ENCODE data around the gene PRELID2.
"Not testable (repeated sequence)": the region's sequence is repeated elsewhere in the genome, so short reads cannot be mapped to it uniquely, and the experiment has no call there.

The PRELID2 gene

DNA sequence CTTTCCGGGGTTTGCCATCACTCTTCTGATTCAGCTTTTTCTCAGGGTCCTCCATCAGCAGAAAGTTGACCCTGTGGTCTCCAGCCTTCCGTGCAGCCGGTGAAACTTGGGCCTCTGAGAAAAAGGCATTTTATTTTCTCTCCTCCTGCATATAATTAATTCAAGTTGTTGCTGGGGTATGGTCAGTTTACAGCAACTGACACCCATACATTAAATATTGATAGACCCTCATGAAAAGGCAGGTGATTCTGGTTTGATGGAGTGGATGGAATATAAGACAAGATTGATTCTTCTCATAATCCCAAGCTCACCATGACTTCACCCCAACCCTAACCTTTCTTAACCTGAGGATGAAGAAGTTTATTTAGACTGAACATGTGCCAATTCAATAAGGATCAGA lies 37.8 kb upstream of the PRELID2 start, which contains the start of gene GRXCR2 (continued):
- TF ChIP-seq GLIS3 (CRISPR knock-in tag; IDR thresholded peaks at IDR 0.05) (no peak), ZC3H10 (CRISPR knock-in tag; IDR thresholded peaks at IDR 0.05) (no peak)

- ATAC-seq: no peak
- TF ChIP-seq ISL1 (CRISPR knock-in tag; IDR thresholded peaks at IDR 0.05): no peak
- TF ChIP-seq BACH2 (CRISPR knock-in tag; IDR thresholded peaks at IDR 0.05; ENCODE audit: borderline replicate concordance): no peak
- TF ChIP-seq CSDC2 (CRISPR knock-in tag; IDR thresholded peaks at IDR 0.05): no peak
- TF ChIP-seq ZFP3 (CRISPR knock-in tag; IDR thresholded peaks at IDR 0.05): no peak
- no peak for TF ChIP-seq SNAI2 (CRISPR knock-in tag; IDR thresholded peaks at IDR 0.05)
- TF ChIP-seq ARNTL (CRISPR knock-in tag; IDR thresholded peaks at IDR 0.05; ENCODE audit: borderline replicate concordance, low read depth): no peak
- no peak for TF ChIP-seq PPARA (CRISPR knock-in tag; IDR thresholded peaks at IDR 0.05; ENCODE audit: borderline replicate concordance)
- TF ChIP-seq, protein P1, sequence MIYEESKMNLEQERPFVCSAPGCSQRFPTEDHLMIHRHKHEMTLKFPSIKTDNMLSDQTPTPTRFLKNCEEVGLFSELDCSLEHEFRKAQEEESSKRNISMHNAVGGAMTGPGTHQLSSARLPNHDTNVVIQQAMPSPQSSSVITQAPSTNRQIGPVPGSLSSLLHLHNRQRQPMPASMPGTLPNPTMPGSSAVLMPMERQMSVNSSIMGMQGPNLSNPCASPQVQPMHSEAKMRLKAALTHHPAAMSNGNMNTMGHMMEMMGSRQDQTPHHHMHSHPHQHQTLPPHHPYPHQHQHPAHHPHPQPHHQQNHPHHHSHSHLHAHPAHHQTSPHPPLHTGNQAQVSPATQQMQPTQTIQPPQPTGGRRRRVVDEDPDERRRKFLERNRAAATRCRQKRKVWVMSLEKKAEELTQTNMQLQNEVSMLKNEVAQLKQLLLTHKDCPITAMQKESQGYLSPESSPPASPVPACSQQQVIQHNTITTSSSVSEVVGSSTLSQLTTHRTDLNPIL (CRISPR knock-in tag; IDR thresholded peaks at IDR 0.05; ENCODE audit: low read depth): no peak
Measured at GRCh38 chr5:145872486-145872885, 37.3 kb upstream of the PRELID2 start.

- TF ChIP-seq TCF4 (CRISPR knock-in tag; IDR thresholded peaks at IDR 0.05; ENCODE audit: borderline replicate concordance): no peak
- no peak for TF ChIP-seq ZNF70 (CRISPR knock-in tag; IDR thresholded peaks at IDR 0.05)
- TF ChIP-seq ARNTL (CRISPR knock-in tag; IDR thresholded peaks at IDR 0.05; ENCODE audit: borderline replicate concordance, low read depth): no peak
- TF ChIP-seq, protein P2, sequence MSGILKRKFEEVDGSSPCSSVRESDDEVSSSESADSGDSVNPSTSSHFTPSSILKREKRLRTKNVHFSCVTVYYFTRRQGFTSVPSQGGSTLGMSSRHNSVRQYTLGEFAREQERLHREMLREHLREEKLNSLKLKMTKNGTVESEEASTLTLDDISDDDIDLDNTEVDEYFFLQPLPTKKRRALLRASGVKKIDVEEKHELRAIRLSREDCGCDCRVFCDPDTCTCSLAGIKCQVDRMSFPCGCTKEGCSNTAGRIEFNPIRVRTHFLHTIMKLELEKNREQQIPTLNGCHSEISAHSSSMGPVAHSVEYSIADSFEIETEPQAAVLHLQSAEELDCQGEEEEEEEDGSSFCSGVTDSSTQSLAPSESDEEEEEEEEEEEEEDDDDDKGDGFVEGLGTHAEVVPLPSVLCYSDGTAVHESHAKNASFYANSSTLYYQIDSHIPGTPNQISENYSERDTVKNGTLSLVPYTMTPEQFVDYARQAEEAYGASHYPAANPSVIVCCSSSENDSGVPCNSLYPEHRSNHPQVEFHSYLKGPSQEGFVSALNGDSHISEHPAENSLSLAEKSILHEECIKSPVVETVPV (CRISPR knock-in tag; IDR thresholded peaks at IDR 0.05): no peak
- no peak for TF ChIP-seq ISL1 (CRISPR knock-in tag; IDR thresholded peaks at IDR 0.05)
- TF ChIP-seq, protein P3, sequence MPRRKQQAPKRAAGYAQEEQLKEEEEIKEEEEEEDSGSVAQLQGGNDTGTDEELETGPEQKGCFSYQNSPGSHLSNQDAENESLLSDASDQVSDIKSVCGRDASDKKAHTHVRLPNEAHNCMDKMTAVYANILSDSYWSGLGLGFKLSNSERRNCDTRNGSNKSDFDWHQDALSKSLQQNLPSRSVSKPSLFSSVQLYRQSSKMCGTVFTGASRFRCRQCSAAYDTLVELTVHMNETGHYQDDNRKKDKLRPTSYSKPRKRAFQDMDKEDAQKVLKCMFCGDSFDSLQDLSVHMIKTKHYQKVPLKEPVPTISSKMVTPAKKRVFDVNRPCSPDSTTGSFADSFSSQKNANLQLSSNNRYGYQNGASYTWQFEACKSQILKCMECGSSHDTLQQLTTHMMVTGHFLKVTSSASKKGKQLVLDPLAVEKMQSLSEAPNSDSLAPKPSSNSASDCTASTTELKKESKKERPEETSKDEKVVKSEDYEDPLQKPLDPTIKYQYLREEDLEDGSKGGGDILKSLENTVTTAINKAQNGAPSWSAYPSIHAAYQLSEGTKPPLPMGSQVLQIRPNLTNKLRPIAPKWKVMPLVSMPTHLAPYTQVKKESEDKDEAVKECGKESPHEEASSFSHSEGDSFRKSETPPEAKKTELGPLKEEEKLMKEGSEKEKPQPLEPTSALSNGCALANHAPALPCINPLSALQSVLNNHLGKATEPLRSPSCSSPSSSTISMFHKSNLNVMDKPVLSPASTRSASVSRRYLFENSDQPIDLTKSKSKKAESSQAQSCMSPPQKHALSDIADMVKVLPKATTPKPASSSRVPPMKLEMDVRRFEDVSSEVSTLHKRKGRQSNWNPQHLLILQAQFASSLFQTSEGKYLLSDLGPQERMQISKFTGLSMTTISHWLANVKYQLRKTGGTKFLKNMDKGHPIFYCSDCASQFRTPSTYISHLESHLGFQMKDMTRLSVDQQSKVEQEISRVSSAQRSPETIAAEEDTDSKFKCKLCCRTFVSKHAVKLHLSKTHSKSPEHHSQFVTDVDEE (CRISPR knock-in tag; IDR thresholded peaks at IDR 0.05): no peak
- TF ChIP-seq ESRRG (CRISPR knock-in tag; IDR thresholded peaks at IDR 0.05): no peak
- TF ChIP-seq ZFP3 (CRISPR knock-in tag; IDR thresholded peaks at IDR 0.05): no peak
- TF ChIP-seq SNAI2 (CRISPR knock-in tag; IDR thresholded peaks at IDR 0.05): no peak
- no peak for TF ChIP-seq ZNF8 (CRISPR knock-in tag; IDR thresholded peaks at IDR 0.05)
- no peak for TF ChIP-seq ZC3H10 (CRISPR knock-in tag; IDR thresholded peaks at IDR 0.05)
- no peak for TF ChIP-seq POU6F1 (CRISPR knock-in tag; IDR thresholded peaks at IDR 0.05; ENCODE audit: borderline replicate concordance, low read depth)
- TF ChIP-seq ZFP30 (CRISPR knock-in tag; IDR thresholded peaks at IDR 0.05): no peak
- no peak for TF ChIP-seq OSR1 (CRISPR knock-in tag; IDR thresholded peaks at IDR 0.05)
- no peak for TF ChIP-seq RARB (CRISPR knock-in tag; IDR thresholded peaks at IDR 0.05)
- ATAC-seq: no peak
Measured at GRCh38 chr5:145869753-145870152, 34.6 kb upstream of the PRELID2 start.

DNA sequence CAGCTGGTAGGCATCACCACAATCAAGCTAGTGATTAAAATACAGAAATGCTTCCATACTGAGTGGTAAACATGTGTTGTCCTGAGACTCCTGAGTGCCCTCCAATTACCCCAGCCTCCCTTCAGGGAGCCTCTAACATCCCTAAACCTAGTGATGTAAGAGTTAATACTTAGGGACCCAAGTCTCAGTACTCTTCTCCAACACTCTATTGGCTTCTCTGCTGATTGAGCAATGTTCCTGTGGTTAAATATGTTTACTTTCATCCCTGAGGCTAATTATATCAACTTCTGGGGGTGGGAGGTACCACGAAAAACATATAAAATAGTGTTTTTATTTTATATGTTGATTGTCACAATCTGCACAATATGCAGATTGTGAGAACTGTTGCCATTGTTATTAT lies 32.7 kb upstream of the PRELID2 start:
- no peak for ATAC-seq
- TF ChIP-seq, protein P3 (CRISPR knock-in tag; IDR thresholded peaks at IDR 0.05): no peak
- TF ChIP-seq ESRRG (CRISPR knock-in tag; IDR thresholded peaks at IDR 0.05) (no peak), ARNTL (CRISPR knock-in tag; IDR thresholded peaks at IDR 0.05; ENCODE audit: borderline replicate concordance, low read depth) (no peak), GLIS3 (CRISPR knock-in tag; IDR thresholded peaks at IDR 0.05) (no peak), ZC3H10 (CRISPR knock-in tag; IDR thresholded peaks at IDR 0.05) (no peak), ZFP3 (CRISPR knock-in tag; IDR thresholded peaks at IDR 0.05) (no peak), POU6F1 (CRISPR knock-in tag; IDR thresholded peaks at IDR 0.05; ENCODE audit: borderline replicate concordance, low read depth) (no peak)

GRCh38 chr5:145864432-145864831 lies 29.3 kb upstream of the PRELID2 start:
- not testable (repeated sequence) for ATAC-seq
